Measurements from ENCODE around the gene SLC10A1.

DNA sequence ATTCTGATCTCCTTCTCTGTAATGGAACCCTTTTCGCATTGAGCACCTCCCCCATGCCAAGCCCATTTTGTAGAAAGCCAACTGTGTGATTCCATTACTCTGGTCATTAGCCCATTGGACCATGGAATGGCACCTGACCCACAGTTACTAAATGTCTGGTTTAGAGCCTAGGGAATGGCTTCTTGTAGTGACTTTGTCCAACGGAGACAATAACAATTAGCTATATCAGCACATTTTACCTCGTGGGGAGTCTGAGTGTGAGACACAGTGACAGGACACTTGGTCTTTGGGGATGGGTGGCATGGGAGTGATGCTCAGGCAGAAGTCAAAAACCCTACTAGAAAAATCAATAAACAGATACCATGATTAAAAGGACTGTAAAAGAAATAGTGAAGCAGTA lies 10.4 kb downstream of the SLC10A1 start:
- TF ChIP-seq EZH2 (IDR thresholded peaks at IDR 0.05; ENCODE audit: insufficient read depth, poor library complexity, severe bottlenecking) = no peak
- no peak for TF ChIP-seq EZH2phosphoT487 (IDR thresholded peaks at IDR 0.05; ENCODE audit: insufficient read depth, low read depth)

All from GM23248 (cell line).